K562 (cell line): ENCODE measurements around the gene CARS2. TPM values are rescaled to one million over a fixed set of nuclear protein-coding genes. Genes with fewer than 3 reads are reported as not detected.
A peak's percentile ranks its signal among the peaks of the same experiment; 100 is the strongest.

Experiments
- ATAC-seq: fragments of 200-7000 bp; cut with Tn5 transposase; 3 replicates; pipeline ENCODE4 v1.9.1; 2020; ENCODE audit warnings: moderate library complexity
- BruUV-seq: library from RNA; stranded (reverse); fragments of 400-500 nt; replicated peaks from 2 replicates; lab custom pipeline; 2021; lab: Mats Ljungman, UMichigan
- CTCF ChIA-PET: fragments of 300-600 bp; formaldehyde crosslinking; extraction: SDS; loops from one replicate; lab custom pipeline; 2021; ENCODE audit warnings: low intra/inter-chr PET ratio; lab: Yijun Ruan, JAX
- POLR2A ChIA-PET: fragments of 300-600, 350-650 bp; sonication (Branson Sonifier 250); formaldehyde crosslinking; extraction: SDS; loops from one replicate; lab custom pipeline; 2021; ENCODE audit warnings: antibody characterized with exemption, inconsistent platforms; lab: Yijun Ruan, JAX
- DNase-seq, 4 experiments: peaks; one replicate each; pipeline versions ENCODE4 v3.0.0 to v3.0.0-alpha.2; 2011 to 2018; ENCODE audit warnings: low spot score in 3 of 4, mixed read lengths in 3 of 4; ENCODE audit errors: extremely low read depth in 1 of 4
- FAIRE-seq: peaks from 2 replicates; lab custom pipeline; 2011; peaks lifted over from hg19 to GRCh38; lab: Jason Lieb, UNC
- H2AFZ ChIP-seq: 2 replicates; pipeline ENCODE4 v1.6.0; 2011; ENCODE audit warnings: low read depth, low read length, control low read depth, inconsistent platforms
- H3K27ac ChIP-seq: fragments of 200-600 bp; 3 replicates; pipeline ENCODE4 v1.8.0; 2011; ENCODE audit warnings: low read depth, mild to moderate bottlenecking, control low read depth, inconsistent platforms, low read length, moderate library complexity, mixed read lengths; ENCODE audit errors: extremely low read depth
- H3K27me3 ChIP-seq, 2 experiments: fragments of 300-600 bp in 1 of 2; 2 replicates in 1 of 2; 3 replicates in 1 of 2; pipeline versions ENCODE4 v1.6.0 to v1.8.0; 2011; ENCODE audit warnings: inconsistent platforms in 2 of 2, low read length in 2 of 2, mild to moderate bottlenecking in 1 of 2, mixed read lengths in 1 of 2, moderate library complexity in 1 of 2; ENCODE audit not compliant: control insufficient read depth in 2 of 2, insufficient read depth in 2 of 2
- H3K36me3 ChIP-seq: fragments of 300-600 bp; 3 replicates; pipeline ENCODE4 v1.8.0; 2011; ENCODE audit warnings: mild to moderate bottlenecking, low read length, inconsistent platforms; ENCODE audit not compliant: control insufficient read depth, insufficient read depth
- H3K4me1 ChIP-seq, 2 experiments: fragments of 200-600 bp in 1 of 2; replicated peaks in 1 of 2; 2 replicates in 1 of 2; 3 replicates in 1 of 2; pipeline versions ENCODE4 v1.5.1 to v1.8.0; 2011; ENCODE audit warnings: inconsistent platforms in 2 of 2, low read length in 2 of 2, mild to moderate bottlenecking in 1 of 2, mixed read lengths in 1 of 2, moderate library complexity in 1 of 2; ENCODE audit not compliant: control insufficient read depth in 2 of 2, insufficient read depth in 2 of 2
- H3K4me2 ChIP-seq: 2 replicates; pipeline ENCODE4 v1.6.1; 2011; ENCODE audit warnings: low read length, control low read depth, inconsistent platforms, mixed read lengths; ENCODE audit not compliant: insufficient read depth
- H3K4me3 ChIP-seq: fragments of 200-600 bp; sonication (generic), shearing (Covaris generic); 2 replicates; pipeline ENCODE4 v1.5.1; 2016; ENCODE audit warnings: control low read depth, inconsistent platforms
- H3K79me2 ChIP-seq: fragments of 200-600 bp; 3 replicates; pipeline ENCODE4 v1.8.0; 2011; ENCODE audit warnings: low read length, inconsistent platforms; ENCODE audit not compliant: control insufficient read depth, insufficient read depth
- H3K9ac ChIP-seq, 2 experiments: 2 replicates each; pipeline versions ENCODE4 v1.6.0 to v1.6.1; 2011; ENCODE audit warnings: low read depth in 2 of 2, low read length in 2 of 2, control low read depth in 1 of 2, inconsistent platforms in 1 of 2, mild to moderate bottlenecking in 1 of 2, mixed read lengths in 1 of 2; ENCODE audit not compliant: insufficient read depth in 1 of 2
- H3K9me1 ChIP-seq: one replicate; pipeline ENCODE4 v1.6.0; 2011; ENCODE audit warnings: inconsistent platforms, mild to moderate bottlenecking, low read length, moderate library complexity; ENCODE audit not compliant: control insufficient read depth, insufficient read depth
- H3K9me3 ChIP-seq: replicated peaks from 2 replicates; pipeline ENCODE4 v1.5.1; 2011; ENCODE audit warnings: low read depth, low read length, inconsistent platforms; ENCODE audit not compliant: control insufficient read depth, insufficient read depth
- H4K20me1 ChIP-seq: replicated peaks from 2 replicates; pipeline ENCODE4 v1.6.1; 2011; ENCODE audit warnings: low read length, inconsistent platforms, mixed read lengths; ENCODE audit not compliant: control insufficient read depth, insufficient read depth
- EZH2 ChIP-seq: IDR thresholded peaks from 2 replicates; pipeline ENCODE4 v1.6.1; 2012; ENCODE audit warnings: low read depth, mild to moderate bottlenecking, inconsistent platforms, low read length, borderline replicate concordance
- MBD2 ChIP-seq: sonication (generic); IDR thresholded peaks from 2 replicates; pipeline ENCODE4 v1.6.1; 2016; ENCODE audit warnings: low read depth, borderline replicate concordance
- POLR2G ChIP-seq: fragments of 200-400 bp; formaldehyde crosslinking; IDR thresholded peaks from 2 replicates; pipeline ENCODE4 v1.6.1; 2017; ENCODE audit warnings: low read depth, mild to moderate bottlenecking, antibody characterized with exemption, low read length, moderate library complexity
- ZNF184 ChIP-seq: sonication (generic); formaldehyde crosslinking; IDR thresholded peaks from 2 replicates; pipeline ENCODE4 v1.5.0; 2020; ENCODE audit warnings: missing genetic modification reagents
- WGBS: fragments of 100-300 bp; shearing (Covaris generic); methylation state at CpG from one replicate; pipeline ENCODE4 v1.1.6; 2016; ENCODE audit warnings: low coverage, mixed read lengths; ENCODE audit not compliant: insufficient coverage; ENCODE audit errors: missing lambda C conversion rate; 5-methylcytosine and 5-hydroxymethylcytosine counted together
- in situ Hi-C: fragments of 300-500 bp; cut with MboI; formaldehyde crosslinking; loops from 4 replicates; pipeline ENCODE4 v1.15.0; 2018; ENCODE audit warnings: inconsistent platforms, mixed read lengths
- intact Hi-C: fragments of 100-400 bp; cut with micrococcal nuclease; formaldehyde crosslinking; loops from 2 replicates; pipeline ENCODE4 v1.14.2; 2022
- polyA plus RNA-seq, 8 experiments: library from polyadenylated mRNA; depleted of rRNA in 4 of 8; stranded (reverse) in 5 of 8; unstranded in 3 of 8; fragments of >200 nt; fragmentation: Nextera tagmentation in 2 of 8; fragmentation: Illumina TruSeq in 1 of 8; extraction: Ambion mirVana in 2 of 8; extraction: Trizol in 1 of 8; gene quantifications; 2 replicates each; pipeline versions ENCODE4 v1.2.1 to v1.2.3, GENCODE V29; 2011 to 2014; ENCODE audit warnings: inconsistent platforms in 1 of 8, missing spikeins in 1 of 8
- total RNA-seq, 7 experiments: library from RNA; depleted of rRNA in 6 of 7; stranded (reverse); fragments of >200 nt in 6 of 7; fragmentation: Illumina TruSeq in 2 of 7; extraction: Trizol in 2 of 7; gene quantifications; 2 replicates each; pipeline versions ENCODE4 v1.2.1 to v1.2.3, GENCODE V29; 2011 to 2021; ENCODE audit warnings: low replicate concordance in 1 of 7

The CARS2 gene
- total and polyA plus RNA-seq, 9 of the 15 experiments (the other 6 are each of a cell fraction or from before 2014, with no cell fraction given) = 1.7 to 37.4 (median 30.5) TPM

DNA sequence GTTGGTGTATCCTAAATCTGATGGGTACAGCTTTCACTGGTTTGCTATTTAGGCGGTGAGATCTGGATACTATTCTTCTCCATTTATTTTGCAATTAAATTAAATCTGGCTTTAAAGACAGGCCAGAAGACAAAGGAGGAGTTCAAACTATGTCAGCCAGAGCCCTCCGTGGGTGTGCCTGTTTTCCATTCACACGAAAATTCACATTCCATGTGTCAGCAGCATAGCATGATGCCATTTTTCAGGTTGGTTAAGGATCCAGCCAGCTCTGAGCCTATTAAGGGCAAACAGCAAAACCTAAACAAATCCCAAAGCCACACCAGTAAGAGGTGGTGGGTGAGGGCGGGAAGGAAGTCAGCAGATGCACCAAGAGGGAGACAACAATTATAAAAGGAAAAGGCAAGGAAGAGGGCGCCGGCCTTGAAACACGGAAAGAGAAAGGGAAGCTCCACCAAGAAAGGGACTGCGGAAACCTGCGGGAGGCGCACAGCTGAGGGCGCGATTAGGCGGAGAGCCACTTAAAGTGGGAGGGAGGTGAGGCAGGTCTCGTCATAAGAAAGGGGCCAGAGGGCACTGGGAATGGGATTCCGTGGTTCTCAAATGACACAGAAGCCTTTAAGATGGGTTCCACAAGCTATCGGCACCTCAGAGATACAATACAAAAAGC lies 43.0 kb downstream of the CARS2 start:
- Histone ChIP-seq H4K20me1 (no peaks in the 10 kb centered on the region), H3K36me3 (peaks cover 54% of the 10 kb centered on the region), H3K9ac (no peak overlapping the region), H3K27ac (no peak overlapping the region), H3K9me3 (no peaks in the 10 kb centered on the region), H3K27me3 (no peaks in the 10 kb centered on the region), H3K9me1 (no peaks in the 10 kb centered on the region), H2AFZ (no peak overlapping the region)
- in situ Hi-C loops = no loop called here
- FAIRE-seq (no peak), ATAC-seq (no peak)
- intact Hi-C loops = no loop called here
- 85% methylated on average over 8 of the region's 16 CpGs for WGBS
- CTCF ChIA-PET = no interaction called here
- no peak for TF ChIP-seq ZNF184 (CRISPR knock-in tag)
- no peak for TF ChIP-seq MBD2
- TF ChIP-seq, all 486 proteins: peak for 0
- no peak for DNase-seq
- POLR2A ChIA-PET = no interaction called here
- H3K79me2 ChIP-seq = no peaks in the 10 kb centered on the region
- H3K4me2 ChIP-seq = no peak overlapping the region
- BruUV-seq = no TSS peak
- no peak overlapping the region for H3K4me3 ChIP-seq
- no peaks in the 10 kb centered on the region for H3K4me1 ChIP-seq

DNA sequence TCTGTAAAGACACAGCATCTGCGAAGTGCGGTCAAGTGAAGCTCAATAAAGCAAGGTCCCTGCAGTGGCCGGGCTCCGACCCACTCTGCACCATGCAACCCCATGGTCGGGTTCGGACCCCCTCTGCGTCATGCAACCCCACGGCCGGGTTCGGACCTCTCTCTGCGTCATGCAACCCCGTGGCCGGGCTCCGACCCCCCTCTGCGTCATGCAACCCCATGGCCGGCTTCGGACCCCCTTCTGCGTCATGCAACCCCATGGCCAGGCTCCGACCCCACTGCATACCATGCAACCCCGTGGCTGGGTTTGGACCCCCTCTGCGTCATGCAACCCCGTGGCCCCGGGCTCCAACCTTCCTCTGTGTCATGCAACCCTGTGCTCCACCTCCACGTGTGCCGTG lies 43.8 kb downstream of the CARS2 start:
- in situ Hi-C loops (no loop called here), intact Hi-C loops (no loop called here)
- no peaks in the 10 kb centered on the region for H3K27me3 ChIP-seq
- H3K9me1 ChIP-seq = no peaks in the 10 kb centered on the region
- no peak overlapping the region for H3K4me2 ChIP-seq
- ATAC-seq (no peak), DNase-seq (no peak), FAIRE-seq (no peak)
- no peaks in the 10 kb centered on the region for H3K9me3 ChIP-seq
- H3K36me3 ChIP-seq = peaks cover 56% of the 10 kb centered on the region
- TF ChIP-seq POLR2G (peak; percentile 45), EZH2 (no peak)
- no peaks in the 10 kb centered on the region for H4K20me1 ChIP-seq
- no peak overlapping the region for H3K9ac ChIP-seq
- no peaks in the 10 kb centered on the region for H3K4me1 ChIP-seq
- no peak overlapping the region for H3K4me3 ChIP-seq
- no peak overlapping the region for H2AFZ ChIP-seq
- no TSS peak for BruUV-seq
- 100% methylated on average over 10 of the region's 25 CpGs for WGBS
- POLR2A ChIA-PET = no interaction called here
- CTCF ChIA-PET = no interaction called here
- H3K79me2 ChIP-seq = no peaks in the 10 kb centered on the region
- H3K27ac ChIP-seq = no peak overlapping the region
